EH (cell line): ENCODE data around the gene KCNH8.
"Not testable (repeated sequence)": the region's sequence is repeated elsewhere in the genome, so short reads cannot be mapped to it uniquely, and the experiment has no call there.

ENCODE experiments used
- DNase-seq: peaks from one replicate; pipeline ENCODE4 v3.0.0-alpha.2; 2015; ENCODE audit warnings: low read depth

Gene KCNH8

GRCh38 chr3:19183584-19183983, 35.3 kb downstream of the KCNH8 start:
- no peak for DNase-seq

DNA sequence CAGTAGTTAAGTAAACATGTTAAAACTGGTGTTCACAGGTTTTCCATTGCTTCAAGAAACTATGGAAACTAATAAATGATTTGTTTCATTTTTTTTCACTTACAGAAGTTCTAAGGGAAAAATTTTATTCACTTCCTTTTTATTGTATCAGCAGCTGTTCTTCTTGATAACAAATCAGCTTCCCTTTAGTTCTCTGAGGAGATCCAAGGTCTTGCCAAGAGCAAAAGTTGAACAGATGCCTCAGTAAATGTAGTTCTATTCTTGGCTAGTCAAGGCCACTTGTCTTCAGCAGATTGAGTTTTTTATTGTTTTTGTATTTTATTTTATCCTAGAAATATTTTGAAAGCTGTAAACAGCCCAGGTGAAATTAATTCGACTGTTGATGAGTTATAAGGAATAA, 41.8 kb downstream of the KCNH8 start:
- no peak for DNase-seq

DNA sequence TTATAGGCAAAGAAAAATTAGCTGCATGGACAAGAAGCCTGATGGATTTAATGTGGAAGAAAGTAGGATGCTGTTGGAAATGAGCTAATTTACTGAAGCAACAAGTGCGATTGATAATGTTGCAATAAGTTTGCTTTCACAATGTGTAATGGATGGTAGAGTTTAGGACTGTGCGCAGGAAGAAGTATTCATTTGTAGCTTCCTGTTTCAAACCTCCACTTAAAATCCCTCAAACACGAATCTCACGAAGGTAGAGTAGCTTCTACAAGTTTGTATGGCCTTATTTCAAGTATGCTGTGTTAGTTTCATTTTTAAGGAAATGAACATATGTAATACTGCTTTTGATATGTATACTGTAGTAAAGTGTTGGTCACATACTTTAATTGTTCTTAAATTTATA, 42.3 kb downstream of the KCNH8 start:
- DNase-seq, result no peak

DNA sequence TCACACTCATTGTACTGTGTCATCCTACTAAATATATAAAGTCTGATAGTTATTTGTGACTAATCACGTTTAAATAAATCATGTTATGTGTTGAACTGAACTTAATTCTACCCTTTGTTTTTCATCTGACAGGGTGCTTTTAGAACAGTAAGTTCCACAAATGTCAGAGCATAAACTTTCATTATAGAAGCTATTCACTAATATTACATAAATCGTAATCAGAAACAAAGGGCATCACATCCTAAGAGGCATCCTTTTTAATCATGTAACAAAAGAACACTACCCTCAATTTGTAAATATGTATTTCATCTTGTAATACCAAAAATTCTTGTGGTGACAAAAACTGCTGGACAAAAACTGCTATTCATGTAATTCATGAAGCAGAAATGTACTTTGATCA, 50.8 kb downstream of the KCNH8 start:
- no peak for DNase-seq

GRCh38 chr3:19202303-19202702, 54.0 kb downstream of the KCNH8 start:
- DNase-seq, result no peak

DNA sequence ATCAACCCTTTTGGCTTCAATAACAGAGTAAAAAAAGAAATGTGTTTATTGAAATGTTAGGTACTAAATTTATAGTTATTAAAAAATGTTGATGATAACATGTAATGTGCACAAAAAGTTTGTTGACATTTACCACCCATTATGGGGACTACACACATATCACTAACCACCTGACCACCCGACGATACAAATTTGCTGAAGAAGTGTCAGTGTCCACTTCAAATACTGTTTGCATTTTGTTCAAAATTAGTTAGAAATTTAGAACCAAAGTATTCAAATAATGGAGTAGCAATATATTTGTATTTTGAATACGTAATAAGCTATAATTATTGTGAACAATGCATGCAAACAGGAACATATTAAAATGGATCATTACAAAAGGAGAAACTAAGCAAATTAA, 54.4 kb downstream of the KCNH8 start:
- DNase-seq, result no peak

- no peak for DNase-seq
These were observed 58.2 kb downstream of the KCNH8 start for GRCh38 chr3:19206540-19206939.

- DNase-seq, result no peak
These were observed 65.4 kb downstream of the KCNH8 start for GRCh38 chr3:19213603-19214220.

DNA sequence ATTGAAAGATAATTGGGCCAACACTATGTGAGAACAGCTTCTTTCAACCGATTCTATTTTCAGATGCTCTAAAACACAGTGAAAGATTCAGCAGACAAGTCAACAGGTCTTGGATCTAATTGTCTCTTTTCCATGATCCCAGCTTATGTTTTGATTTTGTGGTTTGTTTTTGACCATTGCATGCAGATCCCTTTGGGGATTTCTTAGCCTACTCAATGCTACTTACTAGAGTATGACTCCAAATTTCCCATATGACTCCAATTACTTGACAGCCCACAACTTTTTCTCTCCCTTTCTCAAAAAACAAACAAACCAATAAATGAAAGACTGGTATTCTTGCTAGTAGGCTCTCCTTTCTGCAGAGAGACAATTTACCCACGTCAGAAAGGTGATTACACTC, 67.1 kb downstream of the KCNH8 start:
- DNase-seq, result no peak

GRCh38 chr3:19216669-19217337, 68.5 kb downstream of the KCNH8 start:
- DNase-seq, result no peak

DNA sequence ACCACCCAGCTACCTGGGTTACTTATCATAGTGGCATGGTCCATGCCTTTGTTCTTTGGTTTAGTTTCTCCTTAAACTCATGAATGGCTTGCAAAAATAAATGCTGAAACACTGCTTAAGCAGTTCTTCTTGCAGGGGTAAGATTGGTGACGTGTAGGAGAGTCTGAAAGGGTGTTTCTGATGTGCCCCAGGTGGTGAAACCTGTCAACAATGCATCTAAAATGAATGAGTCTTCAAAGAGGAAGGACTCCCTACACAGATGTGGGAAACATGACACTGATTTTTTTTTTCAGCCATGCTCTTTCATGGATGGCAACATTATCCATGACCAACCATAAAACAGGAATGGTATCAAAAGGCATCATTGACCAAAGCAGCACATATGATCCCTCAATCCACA, 72.0 kb downstream of the KCNH8 start:
- DNase-seq, result no peak

DNA sequence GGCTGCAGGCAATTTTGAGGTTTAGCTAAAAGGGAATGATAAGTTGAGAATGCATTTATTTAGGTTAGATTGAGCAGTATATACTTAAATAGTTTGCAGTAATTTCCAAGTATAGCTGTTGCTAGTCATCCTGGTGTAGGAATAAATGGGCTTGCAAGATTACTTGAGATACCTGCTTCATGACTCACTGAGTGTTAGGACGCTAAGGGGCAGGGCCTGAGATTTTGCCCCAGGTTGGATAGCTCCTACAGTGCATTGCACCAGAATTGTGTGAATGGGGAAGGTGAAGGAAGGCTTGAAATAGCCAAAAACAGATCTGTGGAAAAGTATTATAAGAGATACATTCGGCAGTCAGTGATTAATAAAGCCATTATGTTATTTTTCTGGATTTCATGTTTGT, 72.8 kb downstream of the KCNH8 start:
- no peak for DNase-seq

- no peak for DNase-seq
These were observed 78.2 kb downstream of the KCNH8 start for GRCh38 chr3:19226479-19226878.

DNA sequence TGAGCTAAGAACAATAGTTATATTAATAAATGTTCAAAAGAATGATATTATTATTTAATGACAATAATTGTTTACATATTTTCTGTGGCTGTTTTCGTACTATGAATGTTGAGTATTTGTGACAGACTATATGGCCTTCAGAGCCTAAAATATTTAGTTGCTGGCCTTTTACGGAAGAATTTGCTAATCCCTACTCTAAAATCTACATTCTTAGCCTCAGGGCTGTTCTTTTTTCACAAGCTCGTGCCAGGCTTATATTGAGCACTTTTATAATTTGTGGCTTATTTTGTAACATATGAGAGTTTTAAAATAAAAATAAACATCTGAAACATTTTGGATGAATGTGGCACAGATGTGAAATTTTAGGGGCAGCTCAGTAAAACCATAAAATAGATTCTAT, 79.9 kb downstream of the KCNH8 start:
- DNase-seq, result no peak

DNA sequence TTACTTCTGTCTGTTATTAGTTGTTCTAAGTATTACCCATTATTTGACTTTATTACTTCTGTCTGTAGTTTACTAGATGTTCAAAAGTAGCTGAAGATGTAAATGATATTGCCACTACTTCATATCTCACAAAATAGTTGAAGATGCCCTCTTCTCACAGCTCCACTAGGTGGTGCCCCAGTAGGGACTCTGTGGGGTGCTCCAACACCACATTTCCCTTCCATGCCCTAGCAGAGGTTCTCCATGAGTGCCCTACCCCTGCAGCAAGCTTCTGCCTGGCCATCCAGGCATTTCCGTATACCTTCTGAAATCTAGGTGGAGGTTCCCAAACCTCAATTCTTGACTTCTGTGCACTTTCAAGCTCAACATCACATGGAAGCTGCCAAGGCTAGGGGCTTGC, 80.8 kb downstream of the KCNH8 start:
- no peak for DNase-seq

- DNase-seq, result not testable (repeated sequence)
These were observed 81.6 kb downstream of the KCNH8 start for GRCh38 chr3:19229881-19230280.

DNA sequence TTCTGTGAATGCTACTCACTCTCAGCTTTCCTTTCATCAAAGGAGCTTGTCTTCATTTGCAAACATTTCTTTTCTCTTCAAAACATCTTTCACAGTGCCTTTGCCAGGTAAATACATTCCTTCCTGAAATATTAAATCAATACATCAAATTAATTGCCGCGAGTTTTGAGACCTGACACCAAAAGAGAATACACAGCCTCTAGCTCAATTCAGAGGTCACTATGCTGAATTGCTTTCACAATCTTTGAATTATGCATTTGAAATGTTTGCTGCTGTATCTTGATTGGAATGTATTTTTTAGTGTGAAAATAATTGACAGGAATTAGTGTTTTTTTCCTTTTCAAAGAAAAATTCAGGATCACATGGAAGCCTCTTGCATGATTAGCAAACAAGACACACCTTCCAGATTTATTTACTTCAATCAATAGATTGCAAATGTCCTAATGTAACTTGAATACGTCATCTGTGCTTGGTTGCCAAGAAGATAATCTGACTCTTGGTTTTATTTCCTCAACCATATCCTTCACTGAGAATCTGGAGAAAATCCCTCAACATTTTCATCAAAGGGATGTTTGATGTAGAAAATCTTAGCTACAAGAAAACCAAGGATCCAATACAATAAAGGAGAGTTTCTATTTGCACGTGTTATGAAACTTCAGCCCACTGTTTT, 83.6 kb downstream of the KCNH8 start:
- no peak for DNase-seq

GRCh38 chr3:19232566-19232965, 84.3 kb downstream of the KCNH8 start:
- DNase-seq, result no peak

DNA sequence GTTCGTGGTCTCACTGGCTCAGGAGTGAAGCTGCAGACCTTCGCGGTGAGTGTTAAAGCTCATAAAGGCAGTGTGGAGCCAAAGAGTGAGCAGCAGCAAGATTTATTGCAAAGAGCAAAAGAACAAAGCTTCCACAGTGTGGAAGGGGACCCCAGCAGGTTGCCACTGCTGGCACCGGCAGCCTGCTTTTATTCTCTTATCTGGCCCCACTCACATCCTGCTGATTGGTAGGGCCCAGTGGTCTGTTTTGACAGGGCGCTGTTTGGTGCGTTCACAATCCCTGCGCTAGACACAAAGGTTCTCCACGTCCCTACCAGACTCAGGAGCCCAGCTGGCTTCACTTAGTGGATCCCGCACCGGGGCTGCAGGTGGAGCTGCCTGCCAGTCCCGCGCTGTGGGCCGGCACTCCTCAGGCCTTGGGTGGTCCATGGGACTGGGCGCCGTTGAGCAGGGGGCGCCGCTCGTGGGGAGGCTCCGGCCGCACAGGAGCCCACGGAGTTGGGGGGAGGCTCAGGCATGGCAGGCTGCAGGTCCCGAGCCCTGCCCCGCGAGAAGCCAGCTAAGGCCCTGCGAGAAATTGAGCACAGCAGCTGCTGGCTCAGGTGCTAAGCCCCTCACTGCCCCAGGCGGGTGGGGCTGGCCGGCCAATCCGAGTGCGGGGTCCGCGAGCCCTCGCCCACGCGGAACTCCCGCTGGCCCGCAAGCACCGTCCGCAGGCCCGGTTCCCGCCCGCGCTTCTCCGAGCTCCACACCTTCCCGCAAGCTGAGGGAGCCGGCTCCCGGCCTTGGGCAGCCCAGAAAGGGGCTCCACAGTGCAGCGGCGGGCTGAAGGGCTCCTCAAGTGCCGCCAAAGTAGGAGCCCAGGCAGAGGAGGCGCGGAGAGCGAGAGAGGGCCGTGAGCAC, 85.8 kb downstream of the KCNH8 start:
- DNase-seq, result not testable (repeated sequence)

- no peak for DNase-seq
These were observed 99.8 kb downstream of the KCNH8 start for GRCh38 chr3:19248143-19248542.

DNA sequence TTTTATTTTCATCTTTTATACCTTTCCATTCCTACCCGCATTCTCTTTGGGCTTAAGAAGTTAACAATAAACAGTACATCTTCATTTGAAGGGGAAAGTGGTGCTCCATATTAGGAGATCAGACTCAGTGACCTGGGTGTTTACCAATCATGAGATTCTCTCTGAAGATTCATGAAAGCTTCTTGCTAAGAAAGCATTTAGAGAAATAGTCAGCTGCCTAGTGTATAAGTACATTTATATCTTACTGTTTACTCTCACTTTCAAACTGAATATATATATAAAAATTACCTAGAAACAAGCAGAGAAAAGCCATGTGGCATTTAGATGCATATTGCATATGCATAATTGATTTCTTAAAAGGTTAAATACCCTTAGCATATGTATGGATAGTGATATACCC, 100.5 kb downstream of the KCNH8 start:
- no peak for DNase-seq

- DNase-seq, result no peak
These were observed 102.8 kb downstream of the KCNH8 start for GRCh38 chr3:19250959-19251610.
